Measurements from ENCODE around the gene ZNF627. TPM values are rescaled to one million over a fixed set of nuclear protein-coding genes. Genes with fewer than 3 reads are reported as not detected.

ZNF627 gene
- polyA plus RNA-seq, result 8.2 and 9.8 TPM in 2 replicates

GRCh38 chr19:11597202-11598102 lies at the start of gene ZNF627:
TSS of gene ZNF627 (plus strand) at chr19:11597483. CDS start at chr19:11597628, 145 bp downstream.

GRCh38 chr19:11558881-11559828 lies 38.1 kb upstream of the ZNF627 start, which contains the start of gene ELOF1:
TSS of gene ELOF1 (minus strand) at chr19:11559230. CDS start at chr19:11554347, 4,883 bp downstream.

DNA sequence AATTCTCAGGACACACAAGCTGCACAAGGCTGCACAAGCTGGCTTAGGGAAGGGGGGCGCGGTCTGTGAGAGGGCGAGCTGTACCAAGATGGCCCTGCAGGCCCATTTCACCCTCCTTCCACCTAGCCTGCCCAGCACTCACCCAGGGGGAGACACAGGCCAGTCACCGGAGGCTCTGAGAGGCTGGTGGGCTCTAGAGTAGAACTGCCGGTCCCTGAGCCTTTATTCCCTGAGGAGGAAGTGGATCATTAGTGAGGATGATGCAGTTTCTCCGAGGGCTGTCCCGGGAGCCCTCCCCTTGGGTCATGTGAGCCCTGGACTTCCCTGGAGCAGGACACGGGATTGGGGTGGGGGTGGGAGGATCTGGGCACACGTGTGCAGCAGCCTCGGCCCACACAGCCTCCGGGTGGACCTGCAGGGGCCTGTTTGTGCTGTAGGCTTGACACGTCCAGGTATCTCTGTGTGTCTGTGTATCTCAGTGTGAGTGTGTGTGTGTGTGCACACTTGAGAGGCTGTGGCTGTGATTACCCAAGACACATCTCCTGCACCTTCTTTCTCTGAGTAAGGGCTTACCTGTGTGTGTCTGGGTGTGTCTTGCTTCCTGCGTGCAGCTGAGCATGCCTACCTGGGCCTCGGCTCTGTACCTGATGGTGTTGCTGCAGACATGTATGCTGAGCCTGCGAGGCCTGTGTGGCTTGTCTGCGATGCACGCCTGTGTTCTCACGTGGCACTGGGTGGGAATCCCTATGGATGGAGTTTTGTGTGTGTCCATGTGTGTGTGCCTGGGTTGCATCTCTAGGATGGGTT lies 19.6 kb upstream of the ZNF627 start, which contains the start of gene ACP5:
ACP5 (minus strand) TSS at position 195 of the 807 bp plus-strand sequence. CDS start 328 bp downstream, outside the sequence.

Other genes with a start within 250 kb of the ZNF627 start
- gene PLPPR2, start 242.1 kb upstream of the ZNF627 start, polyA plus RNA-seq, result 8.4 and 12.7 TPM in 2 replicates
- gene SWSAP1, start 222.8 kb upstream of the ZNF627 start, polyA plus RNA-seq, result 1.2 TPM in 1 of 2 replicates, not detected in the other
- 4.7 and 5.7 TPM in 2 replicates for gene EPOR, start 213.2 kb upstream of the ZNF627 start, polyA plus RNA-seq
- 3.5 TPM in 1 of 2 replicates, not detected in the other for gene RGL3, start 178.2 kb upstream of the ZNF627 start, polyA plus RNA-seq
- gene ODAD3, start 162.4 kb upstream of the ZNF627 start, polyA plus RNA-seq, result 0.99 and 3.2 TPM in 2 replicates
- 13.8 and 37.1 TPM in 2 replicates for gene PRKCSH, start 161.8 kb upstream of the ZNF627 start, polyA plus RNA-seq
- 4.9 and 6.3 TPM in 2 replicates for gene ELAVL3, start 116.4 kb upstream of the ZNF627 start, polyA plus RNA-seq
- gene ZNF653, start 91.6 kb upstream of the ZNF627 start, polyA plus RNA-seq, result not detected in 2 replicates
- gene ECSIT, start 68.3 kb upstream of the ZNF627 start, polyA plus RNA-seq, result 10.3 and 11.8 TPM in 2 replicates
- not detected in 2 replicates for gene CNN1, start 58.6 kb upstream of the ZNF627 start, polyA plus RNA-seq
- 17.2 and 21.9 TPM in 2 replicates for gene ELOF1, start 38.3 kb upstream of the ZNF627 start, polyA plus RNA-seq
- gene ACP5, start 19.8 kb upstream of the ZNF627 start, polyA plus RNA-seq, result not detected in 2 replicates
- 0.57 and 1.6 TPM in 2 replicates for gene ZNF823, start 141.5 kb downstream of the ZNF627 start, polyA plus RNA-seq
- 12.6 and 16.6 TPM in 2 replicates for gene ZNF441, start 169.5 kb downstream of the ZNF627 start, polyA plus RNA-seq
- 1.4 and 2.3 TPM in 2 replicates for gene ZNF491, start 201.0 kb downstream of the ZNF627 start, polyA plus RNA-seq
- 3.0 and 3.7 TPM in 2 replicates for gene ZNF440, start 216.8 kb downstream of the ZNF627 start, polyA plus RNA-seq

Data from Purkinje cell (primary cell).